Osteocyte (in vitro differentiated cells): ENCODE measurements around the gene CLCA1. TPM values are rescaled to one million over a fixed set of nuclear protein-coding genes. Genes with fewer than 3 reads are reported as not detected.

Source experiments
- DNase-seq: peaks from one replicate; pipeline ENCODE4 v3.0.0; 2021; ENCODE audit warnings: mixed read lengths; ENCODE audit not compliant: unreplicated experiment; ENCODE audit errors: extremely low spot score
- H3K27ac Mint-ChIP-seq: one replicate; pipeline ENCODE4 v1.8.0; 2021; ENCODE audit warnings: mild to moderate bottlenecking, mixed read lengths; ENCODE audit not compliant: unreplicated experiment
- H3K27me3 Mint-ChIP-seq: one replicate; pipeline ENCODE4 v1.8.0; 2021; ENCODE audit warnings: mixed read lengths; ENCODE audit not compliant: unreplicated experiment
- H3K36me3 Mint-ChIP-seq: one replicate; pipeline ENCODE4 v1.8.0; 2021; ENCODE audit warnings: mixed read lengths; ENCODE audit not compliant: unreplicated experiment
- H3K4me1 Mint-ChIP-seq: one replicate; pipeline ENCODE4 v1.8.0; 2021; ENCODE audit warnings: mixed read lengths; ENCODE audit not compliant: unreplicated experiment
- H3K4me3 Mint-ChIP-seq: one replicate; pipeline ENCODE4 v1.8.0; 2021; ENCODE audit warnings: mild to moderate bottlenecking, moderate library complexity, mixed read lengths; ENCODE audit not compliant: unreplicated experiment
- H3K9me3 Mint-ChIP-seq: one replicate; pipeline ENCODE4 v1.8.0; 2021; ENCODE audit warnings: mixed read lengths; ENCODE audit not compliant: unreplicated experiment
- CTCF ChIP-seq: fragments of 200-600 bp; sonication (generic); IDR thresholded peaks from 2 replicates; pipeline ENCODE4 v1.5.0; 2021; ENCODE audit warnings: antibody characterized with exemption, mild to moderate bottlenecking, moderate library complexity
- total RNA-seq: library from RNA; stranded (reverse); gene quantifications from 2 replicates; pipeline ENCODE4 v1.2.1, GENCODE V29; 2021

Gene CLCA1
- total RNA-seq, 1 donor from 2014 or later, result not detected

- Mint-ChIP-seq H3K9me3 (peaks cover 14% of the 10 kb centered on the region), H3K4me1 (peaks cover 11% of the 10 kb centered on the region), H3K27me3 (no peaks in the 10 kb centered on the region), H3K27ac (no peak overlapping the region), H3K4me3 (no peak overlapping the region), H3K36me3 (no peaks in the 10 kb centered on the region)
- DNase-seq, result no peak
- TF ChIP-seq CTCF, result no peak
These were observed 2.1 kb downstream of the CLCA1 start for GRCh38 chr1:86470859-86471258.

GRCh38 chr1:86471291-86471690 lies 2.6 kb downstream of the CLCA1 start:
- peaks cover 11% of the 10 kb centered on the region for H3K4me1 Mint-ChIP-seq
- no peak overlapping the region for H3K27ac Mint-ChIP-seq
- no peaks in the 10 kb centered on the region for H3K27me3 Mint-ChIP-seq
- TF ChIP-seq CTCF, result no peak
- peaks cover 14% of the 10 kb centered on the region for H3K9me3 Mint-ChIP-seq
- no peaks in the 10 kb centered on the region for H3K36me3 Mint-ChIP-seq
- H3K4me3 Mint-ChIP-seq, result no peak overlapping the region
- no peak for DNase-seq

- peaks cover 11% of the 10 kb centered on the region for H3K4me1 Mint-ChIP-seq
- H3K9me3 Mint-ChIP-seq, result peaks cover 14% of the 10 kb centered on the region
- no peak for TF ChIP-seq CTCF
- no peak for DNase-seq
- H3K27me3 Mint-ChIP-seq, result no peaks in the 10 kb centered on the region
- no peak overlapping the region for H3K4me3 Mint-ChIP-seq
- no peak overlapping the region for H3K27ac Mint-ChIP-seq
- H3K36me3 Mint-ChIP-seq, result no peaks in the 10 kb centered on the region
These were observed 3.4 kb downstream of the CLCA1 start for GRCh38 chr1:86472152-86472551.

GRCh38 chr1:86472767-86473166 lies 4.0 kb downstream of the CLCA1 start:
- no peak overlapping the region for H3K27ac Mint-ChIP-seq
- TF ChIP-seq CTCF, result no peak
- peaks cover 11% of the 10 kb centered on the region for H3K4me1 Mint-ChIP-seq
- H3K4me3 Mint-ChIP-seq, result no peak overlapping the region
- no peak for DNase-seq
- H3K9me3 Mint-ChIP-seq, result peaks cover 14% of the 10 kb centered on the region
- no peaks in the 10 kb centered on the region for H3K27me3 Mint-ChIP-seq
- H3K36me3 Mint-ChIP-seq, result no peaks in the 10 kb centered on the region

- Mint-ChIP-seq H3K36me3 (no peaks in the 10 kb centered on the region), H3K9me3 (no peaks in the 10 kb centered on the region), H3K4me1 (peaks cover 2% of the 10 kb centered on the region), H3K4me3 (no peak overlapping the region), H3K27me3 (no peaks in the 10 kb centered on the region), H3K27ac (no peak overlapping the region)
- no peak for TF ChIP-seq CTCF
- DNase-seq, result no peak
These were observed 8.5 kb downstream of the CLCA1 start for GRCh38 chr1:86477256-86477655.
